GM23338 (cell line): Measurements from ENCODE around the gene BRICD5. TPM values are rescaled to one million over a fixed set of nuclear protein-coding genes. Genes with fewer than 3 reads are reported as not detected.

Experiments used
- ATAC-seq: fragments of 200-7000 bp; cut with Tn5 transposase; 3 replicates; pipeline ENCODE4 v1.9.1; 2020
- DNase-seq: peaks from one replicate; pipeline ENCODE4 v3.0.0-alpha.2; 2015; ENCODE audit warnings: low spot score
- H2AFZ ChIP-seq: fragments of 200-600 bp; sonication (generic); 2 replicates; pipeline ENCODE4 v1.8.0; 2016; ENCODE audit warnings: antibody characterized with exemption, mild to moderate bottlenecking, moderate library complexity
- H3F3A ChIP-seq: fragments of 200-600 bp; sonication (generic); replicated peaks from 2 replicates; pipeline ENCODE4 v1.8.0; 2017; ENCODE audit warnings: antibody characterized with exemption, mixed run types, low read depth
- H3K27ac ChIP-seq: fragments of 200-600 bp; sonication (generic); 2 replicates; pipeline ENCODE4 v1.6.1; 2016; ENCODE audit warnings: low read depth
- H3K27me3 ChIP-seq: fragments of 200-600 bp; sonication (generic); 2 replicates; pipeline ENCODE4 v1.8.0; 2016; ENCODE audit warnings: mild to moderate bottlenecking, mixed run types, moderate library complexity; ENCODE audit not compliant: insufficient read depth
- H3K36me3 ChIP-seq: fragments of 200-600 bp; sonication (generic); 2 replicates; pipeline ENCODE4 v1.8.0; 2016; ENCODE audit warnings: mild to moderate bottlenecking; ENCODE audit not compliant: insufficient read depth
- H3K4me1 ChIP-seq: fragments of 200-600 bp; sonication (generic); 2 replicates; pipeline ENCODE4 v1.8.0; 2016; ENCODE audit warnings: mild to moderate bottlenecking, moderate library complexity; ENCODE audit not compliant: insufficient read depth
- H3K4me2 ChIP-seq: fragments of 200-600 bp; sonication (generic); 2 replicates; pipeline ENCODE4 v1.7.1; 2017; ENCODE audit warnings: mixed run types
- H3K4me3 ChIP-seq: fragments of 200-600 bp; sonication (generic); 2 replicates; pipeline ENCODE4 v1.6.1; 2016; ENCODE audit warnings: mixed run types
- H3K79me2 ChIP-seq: fragments of 200-600 bp; sonication (generic); replicated peaks from 2 replicates; pipeline ENCODE4 v1.8.0; 2017; ENCODE audit warnings: mild to moderate bottlenecking; ENCODE audit not compliant: insufficient read depth
- H3K9me2 ChIP-seq: fragments of 200-600 bp; sonication (generic); 2 replicates; pipeline ENCODE4 v1.8.0; 2017; ENCODE audit not compliant: insufficient read depth
- H4K20me1 ChIP-seq: fragments of 200-600 bp; sonication (generic); replicated peaks from 2 replicates; pipeline ENCODE4 v1.8.0; 2017; ENCODE audit warnings: mild to moderate bottlenecking; ENCODE audit not compliant: insufficient read depth
- H3K27ac Mint-ChIP-seq: 2 replicates; pipeline ENCODE4 v1.8.0; 2020; ENCODE audit warnings: inconsistent platforms, mild to moderate bottlenecking, moderate library complexity, mixed read lengths
- H3K27me3 Mint-ChIP-seq: 3 replicates; pipeline ENCODE4 v1.8.0; 2022; ENCODE audit warnings: low read depth, mild to moderate bottlenecking, moderate library complexity, mixed read lengths, inconsistent platforms; ENCODE audit not compliant: insufficient read depth, poor library complexity
- H3K36me3 Mint-ChIP-seq: 3 replicates; pipeline ENCODE4 v1.8.0; 2021; ENCODE audit warnings: low read depth, mild to moderate bottlenecking, inconsistent platforms, moderate library complexity, mixed read lengths
- H3K4me1 Mint-ChIP-seq: 3 replicates; pipeline ENCODE4 v1.8.0; 2020; ENCODE audit warnings: mild to moderate bottlenecking, inconsistent platforms, mixed read lengths
- H3K4me3 Mint-ChIP-seq: 3 replicates; pipeline ENCODE4 v1.8.0; 2021; ENCODE audit warnings: moderate library complexity, mild to moderate bottlenecking, inconsistent platforms, mixed read lengths
- H3K9me3 Mint-ChIP-seq: 3 replicates; pipeline ENCODE4 v1.8.0; 2020; ENCODE audit warnings: moderate library complexity, mild to moderate bottlenecking, inconsistent platforms, mixed read lengths
- CREB1 ChIP-seq: fragments of 250-450 bp; sonication (Bioruptor Pico); IDR thresholded peaks from 2 replicates; pipeline ENCODE4 v1.5.0; 2020; ENCODE audit warnings: low read depth, mild to moderate bottlenecking, moderate library complexity
- EZH2 ChIP-seq: fragments of 200-600 bp; sonication (generic); IDR thresholded peaks from one replicate; pipeline ENCODE4 v1.8.0; 2017; ENCODE audit warnings: antibody characterized with exemption, mild to moderate bottlenecking, low read depth; ENCODE audit not compliant: unreplicated experiment
- EZH2phosphoT487 ChIP-seq: fragments of 200-600 bp; sonication (generic); IDR thresholded peaks from one replicate; pipeline ENCODE4 v1.8.1; 2018; ENCODE audit warnings: antibody characterized with exemption; ENCODE audit not compliant: unreplicated experiment
- STAT1 ChIP-seq: IDR thresholded peaks from one replicate; pipeline ENCODE4 v1.6.1; 2016; ENCODE audit warnings: antibody characterized with exemption; ENCODE audit not compliant: unreplicated experiment
- ZNF331 ChIP-seq: fragments of 250-450 bp; sonication (Bioruptor Pico); IDR thresholded peaks from 2 replicates; pipeline ENCODE4 v1.5.0; 2020; ENCODE audit warnings: low read depth, mild to moderate bottlenecking, moderate library complexity
- polyA plus RNA-seq: library from polyadenylated mRNA; unstranded; fragments of >200 nt; fragmentation: Nextera tagmentation; extraction: Ambion mirVana; gene quantifications from 2 replicates; pipeline ENCODE4 v1.2.1, GENCODE V29; 2016
- total RNA-seq: library from RNA; depleted of rRNA; stranded (reverse); fragments of >200 nt; shearing (Covaris generic); gene quantifications from 2 replicates; pipeline ENCODE4 v1.2.3, GENCODE V29; 2014
- TF ChIP-seq, protein P1 (sequence below): fragments of 250-450 bp; sonication (Bioruptor Pico); IDR thresholded peaks from 2 replicates; pipeline ENCODE4 v1.5.0; 2020; ENCODE audit warnings: mild to moderate bottlenecking, moderate library complexity
- TF ChIP-seq, protein P2 (sequence below): IDR thresholded peaks from one replicate; pipeline ENCODE4 v1.6.1; 2018; ENCODE audit warnings: antibody characterized with exemption; ENCODE audit not compliant: unreplicated experiment

Gene BRICD5
- total and polyA plus RNA-seq, 2 experiments from 2014 or later = 5.3 to 6.3 TPM

DNA sequence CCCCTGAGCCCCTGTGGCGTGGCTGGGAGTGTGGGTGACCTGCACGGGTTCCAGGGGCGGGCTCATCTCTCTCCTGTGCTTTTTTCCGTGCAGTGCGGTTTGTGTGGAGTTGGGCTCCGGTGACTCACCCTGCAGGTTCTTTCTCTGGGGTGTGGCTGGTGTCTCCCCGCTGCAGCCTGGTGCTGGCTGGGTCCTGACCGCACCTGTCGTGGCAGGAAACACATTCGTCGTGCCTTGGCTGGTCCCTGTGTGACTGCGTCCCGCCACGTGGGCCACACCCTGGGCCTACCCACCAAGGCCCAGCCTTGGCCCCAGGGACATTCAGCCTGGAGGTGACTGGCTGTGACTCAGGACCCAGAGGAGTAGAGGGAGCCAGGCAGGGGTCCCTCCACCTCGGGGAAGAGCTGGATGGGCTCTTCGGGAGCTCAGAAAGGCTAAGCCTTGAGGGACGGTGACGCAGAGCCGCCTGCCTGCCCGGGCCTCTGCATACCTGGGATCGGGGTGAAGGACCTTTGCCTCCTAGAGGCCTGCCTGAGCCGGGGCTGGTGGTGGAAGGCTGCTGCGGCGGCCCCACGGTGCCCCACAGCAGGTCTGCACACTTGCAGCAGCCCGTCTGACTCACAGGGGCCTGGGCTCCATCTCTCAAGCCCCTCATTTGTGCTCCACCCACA lies 47.3 kb downstream of the BRICD5 start:
- ATAC-seq (no peak), DNase-seq (no peak)
- TF ChIP-seq, protein P1, sequence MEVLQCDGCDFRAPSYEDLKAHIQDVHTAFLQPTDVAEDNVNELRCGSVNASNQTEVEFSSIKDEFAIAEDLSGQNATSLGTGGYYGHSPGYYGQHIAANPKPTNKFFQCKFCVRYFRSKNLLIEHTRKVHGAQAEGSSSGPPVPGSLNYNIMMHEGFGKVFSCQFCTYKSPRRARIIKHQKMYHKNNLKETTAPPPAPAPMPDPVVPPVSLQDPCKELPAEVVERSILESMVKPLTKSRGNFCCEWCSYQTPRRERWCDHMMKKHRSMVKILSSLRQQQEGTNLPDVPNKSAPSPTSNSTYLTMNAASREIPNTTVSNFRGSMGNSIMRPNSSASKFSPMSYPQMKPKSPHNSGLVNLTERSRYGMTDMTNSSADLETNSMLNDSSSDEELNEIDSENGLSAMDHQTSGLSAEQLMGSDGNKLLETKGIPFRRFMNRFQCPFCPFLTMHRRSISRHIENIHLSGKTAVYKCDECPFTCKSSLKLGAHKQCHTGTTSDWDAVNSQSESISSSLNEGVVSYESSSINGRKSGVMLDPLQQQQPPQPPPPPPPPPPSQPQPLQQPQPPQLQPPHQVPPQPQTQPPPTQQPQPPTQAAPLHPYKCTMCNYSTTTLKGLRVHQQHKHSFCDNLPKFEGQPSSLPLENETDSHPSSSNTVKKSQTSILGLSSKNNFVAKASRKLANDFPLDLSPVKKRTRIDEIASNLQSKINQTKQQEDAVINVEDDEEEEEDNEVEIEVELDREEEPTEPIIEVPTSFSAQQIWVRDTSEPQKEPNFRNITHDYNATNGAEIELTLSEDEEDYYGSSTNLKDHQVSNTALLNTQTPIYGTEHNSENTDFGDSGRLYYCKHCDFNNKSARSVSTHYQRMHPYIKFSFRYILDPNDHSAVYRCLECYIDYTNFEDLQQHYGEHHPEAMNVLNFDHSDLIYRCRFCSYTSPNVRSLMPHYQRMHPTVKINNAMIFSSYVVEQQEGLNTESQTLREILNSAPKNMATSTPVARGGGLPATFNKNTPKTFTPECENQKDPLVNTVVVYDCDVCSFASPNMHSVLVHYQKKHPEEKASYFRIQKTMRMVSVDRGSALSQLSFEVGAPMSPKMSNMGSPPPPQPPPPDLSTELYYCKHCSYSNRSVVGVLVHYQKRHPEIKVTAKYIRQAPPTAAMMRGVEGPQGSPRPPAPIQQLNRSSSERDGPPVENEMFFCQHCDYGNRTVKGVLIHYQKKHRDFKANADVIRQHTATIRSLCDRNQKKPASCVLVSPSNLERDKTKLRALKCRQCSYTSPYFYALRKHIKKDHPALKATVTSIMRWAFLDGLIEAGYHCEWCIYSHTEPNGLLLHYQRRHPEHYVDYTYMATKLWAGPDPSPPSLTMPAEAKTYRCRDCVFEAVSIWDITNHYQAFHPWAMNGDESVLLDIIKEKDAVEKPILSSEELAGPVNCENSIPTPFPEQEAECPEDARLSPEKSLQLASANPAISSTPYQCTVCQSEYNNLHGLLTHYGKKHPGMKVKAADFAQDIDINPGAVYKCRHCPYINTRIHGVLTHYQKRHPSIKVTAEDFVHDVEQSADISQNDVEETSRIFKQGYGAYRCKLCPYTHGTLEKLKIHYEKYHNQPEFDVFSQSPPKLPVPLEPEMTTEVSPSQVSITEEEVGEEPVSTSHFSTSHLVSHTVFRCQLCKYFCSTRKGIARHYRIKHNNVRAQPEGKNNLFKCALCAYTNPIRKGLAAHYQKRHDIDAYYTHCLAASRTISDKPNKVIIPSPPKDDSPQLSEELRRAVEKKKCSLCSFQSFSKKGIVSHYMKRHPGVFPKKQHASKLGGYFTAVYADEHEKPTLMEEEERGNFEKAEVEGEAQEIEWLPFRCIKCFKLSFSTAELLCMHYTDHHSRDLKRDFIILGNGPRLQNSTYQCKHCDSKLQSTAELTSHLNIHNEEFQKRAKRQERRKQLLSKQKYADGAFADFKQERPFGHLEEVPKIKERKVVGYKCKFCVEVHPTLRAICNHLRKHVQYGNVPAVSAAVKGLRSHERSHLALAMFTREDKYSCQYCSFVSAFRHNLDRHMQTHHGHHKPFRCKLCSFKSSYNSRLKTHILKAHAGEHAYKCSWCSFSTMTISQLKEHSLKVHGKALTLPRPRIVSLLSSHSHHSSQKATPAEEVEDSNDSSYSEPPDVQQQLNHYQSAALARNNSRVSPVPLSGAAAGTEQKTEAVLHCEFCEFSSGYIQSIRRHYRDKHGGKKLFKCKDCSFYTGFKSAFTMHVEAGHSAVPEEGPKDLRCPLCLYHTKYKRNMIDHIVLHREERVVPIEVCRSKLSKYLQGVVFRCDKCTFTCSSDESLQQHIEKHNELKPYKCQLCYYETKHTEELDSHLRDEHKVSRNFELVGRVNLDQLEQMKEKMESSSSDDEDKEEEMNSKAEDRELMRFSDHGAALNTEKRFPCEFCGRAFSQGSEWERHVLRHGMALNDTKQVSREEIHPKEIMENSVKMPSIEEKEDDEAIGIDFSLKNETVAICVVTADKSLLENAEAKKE (CRISPR knock-in tag) = no peak
- TF ChIP-seq ZNF331 (CRISPR knock-in tag) (no peak), EZH2phosphoT487 (no peak), STAT1 (no peak), CREB1 (no peak), EZH2 (no peak)
- TF ChIP-seq, protein P2, sequence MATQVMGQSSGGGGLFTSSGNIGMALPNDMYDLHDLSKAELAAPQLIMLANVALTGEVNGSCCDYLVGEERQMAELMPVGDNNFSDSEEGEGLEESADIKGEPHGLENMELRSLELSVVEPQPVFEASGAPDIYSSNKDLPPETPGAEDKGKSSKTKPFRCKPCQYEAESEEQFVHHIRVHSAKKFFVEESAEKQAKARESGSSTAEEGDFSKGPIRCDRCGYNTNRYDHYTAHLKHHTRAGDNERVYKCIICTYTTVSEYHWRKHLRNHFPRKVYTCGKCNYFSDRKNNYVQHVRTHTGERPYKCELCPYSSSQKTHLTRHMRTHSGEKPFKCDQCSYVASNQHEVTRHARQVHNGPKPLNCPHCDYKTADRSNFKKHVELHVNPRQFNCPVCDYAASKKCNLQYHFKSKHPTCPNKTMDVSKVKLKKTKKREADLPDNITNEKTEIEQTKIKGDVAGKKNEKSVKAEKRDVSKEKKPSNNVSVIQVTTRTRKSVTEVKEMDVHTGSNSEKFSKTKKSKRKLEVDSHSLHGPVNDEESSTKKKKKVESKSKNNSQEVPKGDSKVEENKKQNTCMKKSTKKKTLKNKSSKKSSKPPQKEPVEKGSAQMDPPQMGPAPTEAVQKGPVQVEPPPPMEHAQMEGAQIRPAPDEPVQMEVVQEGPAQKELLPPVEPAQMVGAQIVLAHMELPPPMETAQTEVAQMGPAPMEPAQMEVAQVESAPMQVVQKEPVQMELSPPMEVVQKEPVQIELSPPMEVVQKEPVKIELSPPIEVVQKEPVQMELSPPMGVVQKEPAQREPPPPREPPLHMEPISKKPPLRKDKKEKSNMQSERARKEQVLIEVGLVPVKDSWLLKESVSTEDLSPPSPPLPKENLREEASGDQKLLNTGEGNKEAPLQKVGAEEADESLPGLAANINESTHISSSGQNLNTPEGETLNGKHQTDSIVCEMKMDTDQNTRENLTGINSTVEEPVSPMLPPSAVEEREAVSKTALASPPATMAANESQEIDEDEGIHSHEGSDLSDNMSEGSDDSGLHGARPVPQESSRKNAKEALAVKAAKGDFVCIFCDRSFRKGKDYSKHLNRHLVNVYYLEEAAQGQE = no peak
- H3K9me3 Mint-ChIP-seq = no peaks in the 10 kb centered on the region; the same call in 2 of the 3 replicates
- H3K27me3 Mint-ChIP-seq = peaks cover 11% of the 10 kb centered on the region
- H3K36me3 ChIP-seq = peaks cover 4% of the 10 kb centered on the region; the same call in 1 of the 2 replicates
- H3K4me1 ChIP-seq = peaks cover 9% of the 10 kb centered on the region; the same call in 1 of the 2 replicates
- peaks cover 46% of the 10 kb centered on the region for H3K79me2 ChIP-seq
- H3K4me3 Mint-ChIP-seq = no peak overlapping the region
- H3K27ac Mint-ChIP-seq = no peak overlapping the region
- H3K4me1 Mint-ChIP-seq = peaks cover 9% of the 10 kb centered on the region
- no peaks in the 10 kb centered on the region; the same call in none of the 2 replicates for H4K20me1 ChIP-seq
- H3F3A ChIP-seq = peaks cover 13% of the 10 kb centered on the region; the same call in 1 of the 2 replicates
- H2AFZ ChIP-seq = no peak overlapping the region
- peaks cover 32% of the 10 kb centered on the region for H3K36me3 Mint-ChIP-seq
- H3K27me3 ChIP-seq = no peaks in the 10 kb centered on the region
- 0 out of 2 replicates have a peak overlapping the region, but pooled peaks have one; percentile 72 for H3K27ac ChIP-seq
- H3K4me3 ChIP-seq = no peak overlapping the region
- no peaks in the 10 kb centered on the region for H3K9me2 ChIP-seq
- no peak overlapping the region for H3K4me2 ChIP-seq
